Activated CD8-positive, alpha-beta memory T cell treated with anti-CD3 and anti-CD28 coated beads for 48 hours (primary cell): ENCODE measurements around the gene NR2F6.

Experiments
- DNase-seq, 3 experiments: peaks; one replicate each; pipeline ENCODE4 v3.0.0-alpha.2; 2020; ENCODE audit warnings: low read depth in 2 of 3, low spot score in 2 of 3

The NR2F6 gene

GRCh38 chr19:17240062-17240752, 5.5 kb downstream of the NR2F6 start:
- no peak for DNase-seq

- no peak for DNase-seq
Observed at GRCh38 chr19:17237747-17238706, 7.7 kb downstream of the NR2F6 start.

- DNase-seq: no peak
Observed at GRCh38 chr19:17236811-17237543, 8.7 kb downstream of the NR2F6 start.

GRCh38 chr19:17235971-17236777, 9.5 kb downstream of the NR2F6 start:
- no peak for DNase-seq

DNA sequence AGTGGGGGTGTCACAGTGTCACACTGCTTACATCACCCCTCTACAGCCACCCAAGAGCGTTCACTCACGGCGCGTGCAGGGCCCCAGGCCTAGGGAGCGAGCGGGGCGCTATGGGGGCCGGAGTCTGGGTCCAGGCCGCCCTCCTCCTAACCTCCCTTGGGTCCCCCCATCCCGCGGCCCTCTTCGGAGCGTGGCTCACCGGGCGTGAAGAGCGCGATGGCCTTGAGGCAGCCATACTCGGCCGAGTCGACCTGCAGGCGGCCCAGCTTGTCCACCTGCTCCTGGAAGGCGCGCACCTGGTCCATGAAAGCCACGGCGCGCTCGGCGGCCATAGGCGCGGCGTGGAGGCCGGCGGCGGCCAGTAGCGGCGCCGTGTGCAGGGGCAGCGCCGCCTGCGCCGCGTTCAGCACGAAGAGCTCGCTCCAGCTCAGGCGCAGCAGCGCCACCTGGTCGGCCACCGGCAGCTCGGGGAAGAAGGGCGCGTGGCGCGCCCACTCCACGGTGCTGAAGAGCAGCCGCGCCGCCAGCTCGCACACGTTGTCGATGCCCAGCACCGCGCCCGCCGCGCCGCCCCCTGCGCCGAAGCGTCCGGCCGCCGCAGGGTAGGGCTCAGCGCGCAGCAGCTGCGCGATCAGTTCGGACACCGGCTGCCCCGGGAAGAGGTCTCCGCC, 10.3 kb downstream of the NR2F6 start:
- peak in 2 of 3 experiments; percentile 40 for DNase-seq

DNA sequence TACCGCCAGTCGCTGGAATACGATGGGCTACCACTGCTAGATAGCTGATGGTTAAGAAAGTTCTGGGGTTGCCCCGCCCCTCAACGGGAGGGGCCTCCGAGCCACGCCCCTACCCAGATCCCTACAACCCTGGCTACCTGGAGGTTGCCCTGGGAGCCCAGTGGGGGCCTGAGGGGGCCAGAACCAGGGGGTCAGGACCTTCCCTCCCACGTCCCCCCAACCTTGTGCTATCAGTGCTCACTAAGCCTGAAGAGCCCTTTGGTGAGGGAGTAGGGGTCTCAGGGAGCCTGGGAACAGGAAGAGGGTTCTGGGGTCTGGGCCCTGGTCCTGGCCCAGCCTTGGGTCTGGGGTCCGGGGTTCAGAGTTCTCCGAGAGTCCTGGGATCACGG, 10.8 kb downstream of the NR2F6 start:
- DNase-seq: peak in 1 of 3 experiments; percentile 36

GRCh38 chr19:17232258-17232657, 13.5 kb downstream of the NR2F6 start:
- no peak for DNase-seq

- DNase-seq: no peak
Observed at GRCh38 chr19:17229890-17230289, 15.8 kb downstream of the NR2F6 start.

DNA sequence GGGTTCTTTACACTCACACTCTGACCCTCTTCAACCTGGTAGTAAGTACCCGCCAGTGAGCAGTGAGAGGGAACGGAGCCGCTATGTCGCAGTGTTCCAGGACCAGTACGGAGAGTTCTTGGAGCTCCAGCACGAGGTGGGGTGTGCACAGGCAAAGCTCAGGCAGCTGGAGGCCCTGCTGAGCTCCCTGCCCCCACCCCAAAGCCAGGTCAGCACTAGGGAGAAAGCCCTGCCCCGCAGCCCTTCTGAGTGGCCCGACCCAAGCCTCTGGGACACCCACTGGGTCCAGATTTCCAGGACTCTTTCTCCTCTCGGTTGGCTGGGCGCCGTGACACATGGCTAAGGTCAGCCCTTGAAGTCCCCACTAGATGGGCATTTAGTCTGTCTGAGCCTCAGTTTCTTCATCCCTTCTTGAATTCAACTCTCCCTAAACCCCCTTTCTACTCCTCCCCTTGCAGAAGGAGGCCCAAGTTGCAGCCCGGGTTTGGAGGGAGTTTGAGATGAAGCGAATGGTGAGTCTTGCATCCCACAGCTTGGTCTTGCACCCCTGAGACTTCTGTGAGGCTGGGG, 17.8 kb downstream of the NR2F6 start:
- no peak for DNase-seq

DNA sequence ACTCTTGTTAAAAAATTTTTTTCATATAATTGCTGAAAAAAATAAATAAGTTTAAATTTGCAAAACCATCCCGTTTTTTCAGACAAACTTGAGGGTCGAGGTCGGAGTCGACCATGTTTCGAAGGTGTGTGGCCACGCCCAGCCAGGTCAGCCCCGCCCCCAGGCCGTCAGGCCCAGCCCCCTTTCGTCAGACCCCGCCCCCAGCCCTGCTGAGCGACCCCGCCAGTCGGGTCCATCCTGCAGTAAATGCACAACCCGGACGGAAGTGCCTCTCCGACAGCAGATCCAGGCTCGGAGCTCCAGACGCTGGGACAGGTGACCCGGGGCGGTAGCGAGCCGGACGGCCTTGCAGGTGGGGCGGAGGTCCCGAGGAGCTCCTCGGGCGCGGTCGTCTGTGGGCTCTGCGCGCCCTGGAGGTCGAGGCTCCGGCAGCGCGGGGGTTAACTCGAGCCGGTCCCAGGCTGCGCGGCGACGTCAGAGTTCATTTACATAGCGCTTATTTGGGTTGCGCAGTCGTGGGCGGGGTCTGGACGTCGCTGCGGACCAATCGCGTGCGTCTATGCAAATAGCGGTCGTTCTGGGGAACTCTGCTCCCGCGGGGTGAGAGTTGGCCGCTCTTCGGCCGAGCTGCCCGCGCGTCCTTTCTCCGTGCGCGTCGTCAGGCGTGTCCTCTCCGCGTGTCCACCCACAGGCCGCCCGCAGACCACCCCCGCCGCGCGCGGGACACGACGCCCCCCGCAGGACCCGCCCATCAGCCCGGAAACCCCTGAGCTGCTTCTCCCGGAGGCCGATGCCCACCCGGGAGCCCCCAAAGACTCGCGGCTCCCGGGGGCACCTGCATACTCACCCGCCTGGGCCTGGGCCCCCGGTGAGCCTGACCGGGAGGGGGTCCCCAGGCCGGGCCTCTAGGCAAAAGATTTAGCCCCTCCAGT, 19.5 kb downstream of the NR2F6 start, which contains the start of gene OCEL1:
Gene OCEL1 (plus strand): TSS at position 225 of the 932 bp plus-strand sequence. CDS start 22 bp downstream, at position 247.
- peak; percentile 89 to 92 (median 90) for DNase-seq

DNA sequence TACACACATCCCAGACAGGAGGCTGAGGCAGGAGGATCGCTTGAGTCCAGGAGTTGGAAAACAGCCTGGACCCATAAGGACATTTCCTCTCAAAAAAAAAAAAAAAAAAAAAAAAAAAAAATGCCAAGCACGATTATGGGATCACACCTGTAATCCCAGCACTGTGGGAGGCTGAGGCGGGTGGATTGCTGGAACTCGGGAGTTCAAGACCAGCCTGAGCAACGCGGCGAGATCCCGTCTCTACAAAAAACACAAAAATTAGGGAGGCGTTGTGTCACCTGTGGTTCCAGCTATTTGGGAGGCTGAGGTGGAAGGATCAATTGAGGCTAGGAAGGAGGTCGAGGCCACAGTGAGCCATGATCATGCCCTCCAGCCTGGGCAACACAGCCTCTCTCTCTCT, 20.7 kb downstream of the NR2F6 start:
- no peak for DNase-seq

DNA sequence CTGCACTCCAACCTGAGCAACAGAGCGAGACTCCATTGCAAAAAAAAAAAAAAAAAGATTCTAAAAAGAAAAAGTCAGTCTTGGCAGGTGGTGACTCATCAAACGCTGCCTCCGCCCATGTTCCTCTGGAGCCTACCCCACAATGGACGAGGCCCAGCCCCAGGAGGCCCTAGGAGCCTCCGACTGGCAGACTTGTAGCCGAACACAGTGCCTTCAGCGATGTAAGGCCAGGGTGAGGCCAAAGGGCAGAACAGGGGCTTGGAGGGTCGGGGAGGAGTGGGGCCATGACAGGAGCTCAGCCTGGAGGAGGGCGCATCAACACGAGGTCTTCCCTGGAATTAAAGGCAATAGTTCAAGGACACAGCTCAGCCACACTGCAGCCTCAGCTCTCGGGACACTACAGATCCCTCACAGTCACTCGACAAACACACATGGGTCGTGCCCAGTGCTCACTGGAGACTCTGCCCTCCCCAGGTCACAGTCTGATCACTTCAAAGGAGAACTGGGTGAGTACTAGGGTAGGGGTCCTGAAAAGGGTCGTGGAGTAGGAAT, 25.4 kb downstream of the NR2F6 start:
- no peak for DNase-seq

DNA sequence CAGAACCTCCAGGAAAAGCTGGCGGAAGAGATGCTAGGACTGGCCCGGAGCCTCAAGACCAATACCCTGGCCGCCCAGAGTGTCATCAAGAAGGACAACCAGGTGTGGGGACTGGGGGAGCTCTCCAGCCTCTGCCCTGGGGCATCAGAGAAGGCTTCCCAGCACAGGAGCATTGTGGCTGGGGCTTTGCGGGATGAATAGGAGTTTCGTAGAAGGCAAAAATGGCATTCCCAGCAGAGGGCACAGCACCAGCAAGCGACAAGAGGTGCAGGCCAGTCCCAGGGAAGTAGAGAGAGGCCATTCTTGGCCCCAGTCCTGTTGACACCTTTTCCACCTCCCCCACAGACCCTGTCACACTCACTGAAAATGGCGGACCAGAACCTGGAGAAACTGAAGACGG, 26.4 kb downstream of the NR2F6 start:
- DNase-seq: no peak

- DNase-seq: no peak
Observed at GRCh38 chr19:17216058-17216670, 29.6 kb downstream of the NR2F6 start.

GRCh38 chr19:17215127-17215971, 30.4 kb downstream of the NR2F6 start, which contains the start of gene USE1:
Gene USE1, plus strand, starts transcription at chr19:17215357. Its CDS starts 49 bp downstream, at chr19:17215406.
- peak; percentile 57 to 65 (median 63) for DNase-seq

DNA sequence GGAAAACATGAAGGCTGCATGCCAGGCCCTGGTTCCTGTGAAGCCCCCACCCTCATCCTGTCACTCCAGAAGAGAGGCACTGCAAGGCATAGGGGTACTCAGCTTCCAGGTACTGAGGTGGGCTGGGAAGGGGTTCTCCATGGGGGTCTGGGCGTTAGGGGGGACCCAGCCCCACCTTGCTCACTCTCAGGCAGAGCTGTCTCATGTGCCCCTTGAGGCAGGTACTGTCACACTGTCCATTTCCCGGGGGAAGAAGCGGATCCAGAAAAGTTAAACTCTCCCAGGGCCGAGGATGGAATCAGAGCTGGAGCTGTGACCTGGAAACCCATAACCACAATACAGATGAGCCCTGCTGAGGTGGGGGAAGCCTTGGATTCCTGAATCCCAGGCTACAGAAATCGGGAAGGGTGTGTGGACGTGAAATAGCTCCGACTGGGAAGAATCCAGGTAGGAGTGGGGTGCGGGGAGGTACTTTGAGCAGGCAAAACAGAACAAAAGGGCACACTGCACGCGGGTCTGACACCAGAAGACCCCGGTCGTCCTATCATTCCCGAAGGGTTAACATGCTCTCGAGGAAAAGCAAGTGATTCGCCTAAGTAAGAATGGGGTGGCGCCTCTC, 31.1 kb downstream of the NR2F6 start:
- DNase-seq: no peak
